Fibroblast of pulmonary artery (primary cell): ENCODE results near the gene PRDM15.

Experiments
- DNase-seq: peaks from one replicate; pipeline ENCODE4 v3.0.0-alpha.2; 2010; ENCODE audit warnings: low read depth
- H3K4me3 ChIP-seq: replicated peaks from 2 replicates; pipeline ENCODE4 v1.5.1; 2011; ENCODE audit warnings: low read depth, mild to moderate bottlenecking, control low read depth, low read length, moderate library complexity
- CTCF ChIP-seq: IDR thresholded peaks from 2 replicates; pipeline ENCODE4 v1.5.1; 2011; ENCODE audit warnings: mild to moderate bottlenecking, control low read depth, low read length, inconsistent platforms; ENCODE audit errors: missing control alignments

The PRDM15 gene

GRCh38 chr21:41758550-41758949 lies 120.6 kb downstream of the PRDM15 start:
- TF ChIP-seq CTCF = no peak
- DNase-seq = no peak
- H3K4me3 ChIP-seq = no peak overlapping the region

- no peak for DNase-seq
- no peak for TF ChIP-seq CTCF
- H3K4me3 ChIP-seq = no peak overlapping the region
Observed at GRCh38 chr21:41755934-41756773, 123.0 kb downstream of the PRDM15 start.

GRCh38 chr21:41755258-41755933 lies 123.7 kb downstream of the PRDM15 start:
- H3K4me3 ChIP-seq = no peak overlapping the region
- no peak for TF ChIP-seq CTCF
- DNase-seq = no peak

GRCh38 chr21:41754479-41754891 lies 124.7 kb downstream of the PRDM15 start:
- no peak for DNase-seq
- no peak for TF ChIP-seq CTCF
- H3K4me3 ChIP-seq = no peak overlapping the region

GRCh38 chr21:41753006-41753898 lies 125.9 kb downstream of the PRDM15 start:
- DNase-seq = no peak
- no peak overlapping the region for H3K4me3 ChIP-seq
- no peak for TF ChIP-seq CTCF

GRCh38 chr21:41752231-41752681 lies 126.9 kb downstream of the PRDM15 start:
- peak; percentile 35 for DNase-seq
- H3K4me3 ChIP-seq = no peak overlapping the region
- TF ChIP-seq CTCF = no peak
